ENCODE measurements around the gene MBD5. TPM values are rescaled to one million over a fixed set of nuclear protein-coding genes. Genes with fewer than 3 reads are reported as not detected.

Gene MBD5
- total RNA-seq, 1 experiment from 2014 or later: 18.0 TPM

DNA sequence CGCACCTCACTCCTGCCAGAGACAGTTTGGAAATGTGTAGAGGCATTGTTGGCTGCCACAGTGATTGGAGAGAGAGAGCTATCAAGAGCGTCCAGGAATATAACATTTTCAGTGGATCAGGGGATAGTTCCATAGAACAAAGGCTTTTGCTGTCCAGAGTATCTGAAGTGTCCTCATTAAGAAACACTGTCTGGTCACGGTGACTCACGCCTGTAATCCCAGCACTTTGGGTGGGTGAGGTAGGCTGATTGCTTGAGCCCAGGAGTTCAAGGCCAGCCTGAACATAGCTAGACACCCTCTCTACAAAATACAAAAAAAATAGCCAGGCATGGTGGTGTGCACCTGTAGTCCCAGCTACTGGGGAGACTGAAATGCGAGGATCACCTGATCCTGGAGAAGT, 231.1 kb downstream of the MBD5 start:
- Histone ChIP-seq H3K36me3 (no peaks in the 10 kb centered on the region), H3K27me3 (no peaks in the 10 kb centered on the region), H3K4me3 (no peak overlapping the region), H3K4me1 (no peaks in the 10 kb centered on the region), H3K27ac (no peak overlapping the region), H3K9me3 (replicated peaks) (peaks cover 4% of the 10 kb centered on the region; the same call in 1 of the 2 replicates)
- DNase-seq: no peak

- DNase-seq: no peak
- H3K4me1 ChIP-seq: no peaks in the 10 kb centered on the region
- H3K27me3 ChIP-seq: no peaks in the 10 kb centered on the region
- peaks cover 4% of the 10 kb centered on the region; the same call in 1 of the 2 replicates for H3K9me3 ChIP-seq (replicated peaks)
- H3K27ac ChIP-seq: no peak overlapping the region
- no peaks in the 10 kb centered on the region for H3K36me3 ChIP-seq
- no peak overlapping the region for H3K4me3 ChIP-seq
Observed at GRCh38 chr2:148252646-148253045, 231.8 kb downstream of the MBD5 start.

DNA sequence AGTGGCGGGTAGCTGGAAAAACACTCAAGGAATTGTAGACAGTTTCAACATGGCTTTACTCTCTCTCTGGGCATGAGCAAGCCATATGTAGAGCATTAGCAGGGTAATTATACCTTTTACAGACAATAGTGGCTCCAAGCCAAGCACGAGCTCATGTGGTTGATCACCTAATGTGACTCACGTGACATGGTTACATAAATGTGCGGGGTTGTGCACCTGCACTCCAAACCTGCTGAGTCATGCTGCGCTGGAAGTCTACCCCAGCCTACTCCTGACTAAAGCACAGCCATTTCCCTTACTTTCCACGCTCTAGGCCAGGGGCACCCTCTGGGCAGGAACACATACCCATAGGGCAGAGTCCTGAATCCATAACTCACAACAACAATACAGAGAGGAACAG, 232.8 kb downstream of the MBD5 start:
- Histone ChIP-seq H3K9me3 (replicated peaks) (peaks cover 4% of the 10 kb centered on the region; the same call in 1 of the 2 replicates), H3K36me3 (no peaks in the 10 kb centered on the region), H3K27ac (no peak overlapping the region), H3K4me3 (no peak overlapping the region), H3K4me1 (no peaks in the 10 kb centered on the region), H3K27me3 (no peaks in the 10 kb centered on the region)
- peak; percentile 9 to 15 for DNase-seq

- Histone ChIP-seq H3K9me3 (replicated peaks) (peaks cover 4% of the 10 kb centered on the region; the same call in 1 of the 2 replicates), H3K27me3 (no peaks in the 10 kb centered on the region), H3K36me3 (no peaks in the 10 kb centered on the region), H3K4me3 (no peak overlapping the region), H3K4me1 (no peaks in the 10 kb centered on the region), H3K27ac (no peak overlapping the region)
- peak; percentile 5 to 13 for DNase-seq
Observed at GRCh38 chr2:148255929-148256328, 235.0 kb downstream of the MBD5 start.

GRCh38 chr2:148257276-148257675, 236.4 kb downstream of the MBD5 start:
- peaks cover 4% of the 10 kb centered on the region; the same call in 1 of the 2 replicates for H3K9me3 ChIP-seq (replicated peaks)
- H3K27ac ChIP-seq: no peak overlapping the region
- no peak for DNase-seq

DNA sequence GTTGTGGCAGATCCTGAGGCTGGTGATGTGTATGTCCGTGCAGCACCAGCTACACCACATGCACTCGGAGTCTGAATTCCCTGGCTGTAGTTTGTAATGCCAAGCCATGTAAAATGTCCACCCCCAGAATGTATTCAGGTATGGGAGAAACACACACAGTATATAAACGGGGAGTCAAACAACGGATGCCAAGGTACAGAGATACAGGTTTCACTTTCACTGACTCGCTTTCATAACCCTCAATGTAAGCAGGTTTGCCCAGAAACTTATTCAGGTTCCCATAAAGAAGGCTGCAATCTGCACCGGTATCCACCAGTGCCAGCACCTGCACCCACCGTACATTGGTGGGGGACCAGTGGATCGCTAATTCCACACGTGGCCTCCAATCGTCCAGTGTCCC, 237.2 kb downstream of the MBD5 start:
- Histone ChIP-seq H3K9me3 (replicated peaks) (peaks cover 4% of the 10 kb centered on the region; the same call in 1 of the 2 replicates), H3K36me3 (no peaks in the 10 kb centered on the region), H3K27me3 (no peaks in the 10 kb centered on the region), H3K4me1 (no peaks in the 10 kb centered on the region), H3K4me3 (no peak overlapping the region), H3K27ac (no peak overlapping the region)
- no peak for DNase-seq

More at GRCh38 chr2:148257276-148257675, 236.4 kb downstream of the MBD5 start:
- Histone ChIP-seq H3K4me3 (no peak overlapping the region), H3K27me3 (no peaks in the 10 kb centered on the region), H3K4me1 (no peaks in the 10 kb centered on the region), H3K36me3 (no peaks in the 10 kb centered on the region)

DNA sequence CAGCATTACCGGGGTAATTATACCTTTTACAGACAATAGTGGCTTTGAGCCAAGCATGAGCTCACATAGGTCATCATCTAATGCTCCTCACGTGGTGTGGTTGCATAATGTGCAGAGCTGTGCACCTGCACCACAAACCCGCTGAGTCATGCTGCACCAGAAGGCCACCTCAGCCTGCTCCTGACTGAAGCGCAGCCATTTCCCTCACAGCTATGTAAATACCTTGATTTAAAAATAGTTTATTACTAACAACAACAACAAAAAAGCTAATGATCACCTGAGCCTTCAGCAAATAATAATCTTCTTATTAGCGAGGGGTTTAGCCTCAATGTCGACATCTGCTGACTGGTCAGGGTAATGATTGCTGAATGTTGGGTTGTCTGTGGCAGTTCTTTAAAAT, 238.8 kb downstream of the MBD5 start:
- Histone ChIP-seq H3K27ac (no peak overlapping the region), H3K4me3 (no peak overlapping the region), H3K9me3 (replicated peaks) (no peaks in the 10 kb centered on the region), H3K36me3 (no peaks in the 10 kb centered on the region), H3K27me3 (no peaks in the 10 kb centered on the region), H3K4me1 (no peaks in the 10 kb centered on the region)
- peak; percentile 22 to 23 for DNase-seq

GRCh38 chr2:148263890-148264289, 243.0 kb downstream of the MBD5 start:
- H3K36me3 ChIP-seq: no peaks in the 10 kb centered on the region

GRCh38 chr2:148273158-148273691, 252.3 kb downstream of the MBD5 start:
- Histone ChIP-seq H3K27me3 (no peaks in the 10 kb centered on the region), H3K27ac (no peak overlapping the region), H3K9me3 (replicated peaks) (no peaks in the 10 kb centered on the region), H3K4me3 (no peak overlapping the region), H3K4me1 (no peaks in the 10 kb centered on the region), H3K36me3 (no peaks in the 10 kb centered on the region; the same call in 1 of the 2 replicates)
- no peak for DNase-seq

More at GRCh38 chr2:148263890-148264289, 243.0 kb downstream of the MBD5 start:
- Histone ChIP-seq H3K27me3 (no peaks in the 10 kb centered on the region), H3K27ac (no peak overlapping the region), H3K9me3 (replicated peaks) (no peaks in the 10 kb centered on the region), H3K4me3 (no peak overlapping the region), H3K4me1 (no peaks in the 10 kb centered on the region)
- DNase-seq: no peak

DNA sequence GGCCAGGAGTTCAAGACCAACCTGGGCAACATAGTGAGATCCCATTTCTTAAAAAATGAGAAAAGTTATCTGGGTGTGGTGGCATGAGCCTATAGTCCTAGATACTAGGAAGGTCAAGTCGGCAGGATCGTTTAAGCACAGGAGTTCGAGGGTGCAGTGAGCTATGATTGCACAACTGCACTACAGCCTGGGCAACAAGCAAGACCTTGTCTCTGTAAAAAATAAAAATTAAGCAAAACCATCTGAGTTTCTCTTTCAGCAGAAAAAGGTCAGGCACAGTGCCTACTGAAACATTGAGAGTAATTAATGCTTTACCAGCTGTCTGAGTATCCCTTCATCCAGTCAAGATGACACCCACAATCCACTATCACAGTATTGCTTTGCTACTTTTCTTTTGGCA, 258.3 kb downstream of the MBD5 start:
- H3K36me3 ChIP-seq: no peaks in the 10 kb centered on the region
- H3K27ac ChIP-seq: no peak overlapping the region
- no peaks in the 10 kb centered on the region for H3K27me3 ChIP-seq
- no peak for DNase-seq
- H3K9me3 ChIP-seq (replicated peaks): no peaks in the 10 kb centered on the region
- H3K4me3 ChIP-seq: no peak overlapping the region
- no peaks in the 10 kb centered on the region for H3K4me1 ChIP-seq

GRCh38 chr2:148282201-148282600, 261.3 kb downstream of the MBD5 start:
- Histone ChIP-seq H3K9me3 (replicated peaks) (no peaks in the 10 kb centered on the region), H3K27ac (no peak overlapping the region), H3K4me3 (no peak overlapping the region), H3K4me1 (peaks cover 6% of the 10 kb centered on the region), H3K36me3 (no peaks in the 10 kb centered on the region), H3K27me3 (no peaks in the 10 kb centered on the region)
- DNase-seq: no peak

GRCh38 chr2:148292431-148292830, 271.5 kb downstream of the MBD5 start:
- no peak for DNase-seq
- no peaks in the 10 kb centered on the region for H3K36me3 ChIP-seq
- H3K4me3 ChIP-seq: no peak overlapping the region
- no peak overlapping the region for H3K27ac ChIP-seq
- H3K27me3 ChIP-seq: no peaks in the 10 kb centered on the region
- H3K9me3 ChIP-seq (replicated peaks): no peaks in the 10 kb centered on the region
- H3K4me1 ChIP-seq: no peaks in the 10 kb centered on the region

- H3K27me3 ChIP-seq: no peaks in the 10 kb centered on the region
- no peak for DNase-seq
Observed at GRCh38 chr2:148298196-148298595, 277.3 kb downstream of the MBD5 start.

GRCh38 chr2:148299616-148300015, 278.7 kb downstream of the MBD5 start:
- no peak overlapping the region for H3K27ac ChIP-seq

More at GRCh38 chr2:148298196-148298595, 277.3 kb downstream of the MBD5 start:
- Histone ChIP-seq H3K4me1 (no peaks in the 10 kb centered on the region), H3K36me3 (no peaks in the 10 kb centered on the region), H3K27ac (no peak overlapping the region), H3K9me3 (replicated peaks) (no peaks in the 10 kb centered on the region), H3K4me3 (no peak overlapping the region)

DNA sequence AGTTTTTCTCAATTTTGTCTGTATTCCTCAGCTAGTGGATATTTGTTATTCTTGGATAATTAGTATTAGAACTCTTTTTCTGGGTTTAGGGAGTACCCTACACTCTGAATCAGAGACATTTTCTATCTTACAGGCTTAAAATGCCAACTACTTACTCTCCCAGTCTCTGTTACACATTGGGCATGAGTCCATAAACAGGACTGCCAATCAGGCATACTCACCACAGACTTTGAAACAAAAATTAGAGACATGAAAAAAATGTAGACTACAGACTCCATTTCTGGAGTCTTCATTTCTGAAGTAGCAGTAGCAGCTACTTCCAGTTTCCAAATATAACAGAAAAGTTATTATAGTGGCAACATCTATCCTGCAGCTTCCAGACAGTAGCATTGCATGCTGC, 279.7 kb downstream of the MBD5 start:
- H3K4me3 ChIP-seq: no peak overlapping the region
- H3K27ac ChIP-seq: no peak overlapping the region
- H3K9me3 ChIP-seq (replicated peaks): no peaks in the 10 kb centered on the region
- DNase-seq: no peak
- H3K36me3 ChIP-seq: no peaks in the 10 kb centered on the region
- H3K27me3 ChIP-seq: no peaks in the 10 kb centered on the region
- 0 out of 2 replicates have a peak, but pooled peaks cover 4% of the 10 kb centered on the region for H3K4me1 ChIP-seq

More at GRCh38 chr2:148299616-148300015, 278.7 kb downstream of the MBD5 start:
- DNase-seq: no peak
- H3K4me3 ChIP-seq: no peak overlapping the region
- H3K27me3 ChIP-seq: no peaks in the 10 kb centered on the region
- H3K4me1 ChIP-seq: no peaks in the 10 kb centered on the region
- no peaks in the 10 kb centered on the region for H3K36me3 ChIP-seq
- H3K9me3 ChIP-seq (replicated peaks): no peaks in the 10 kb centered on the region

DNA sequence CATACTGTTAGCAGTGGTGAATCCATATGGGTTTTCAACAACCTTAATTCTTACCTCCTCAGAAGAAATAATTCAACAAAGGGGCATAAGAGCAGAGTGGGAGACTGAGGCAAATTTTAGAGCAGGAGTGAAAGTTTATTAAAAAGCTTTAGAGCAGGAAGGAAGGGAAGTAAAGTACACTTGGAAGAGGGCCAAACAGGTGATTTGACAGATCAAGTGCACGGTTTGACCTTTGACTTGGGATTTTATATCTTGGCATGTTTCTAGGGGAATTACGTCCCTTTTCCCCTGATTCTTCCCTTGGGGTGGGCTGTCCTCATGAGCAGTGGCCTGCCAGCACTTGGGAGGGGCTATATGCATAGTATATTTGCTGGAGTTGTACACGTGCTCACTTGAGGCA, 280.5 kb downstream of the MBD5 start:
- no peaks in the 10 kb centered on the region for H3K27me3 ChIP-seq
- H3K4me3 ChIP-seq: no peak overlapping the region
- H3K36me3 ChIP-seq: no peaks in the 10 kb centered on the region
- H3K4me1 ChIP-seq: 0 out of 2 replicates have a peak, but pooled peaks cover 7% of the 10 kb centered on the region
- H3K9me3 ChIP-seq (replicated peaks): no peaks in the 10 kb centered on the region
- no peak overlapping the region for H3K27ac ChIP-seq
- no peak for DNase-seq

Measured in SJCRH30 (cell line).